NCI-H2107 treated with DMSO at 0.1 percent for 48 hours (cell line): ENCODE measurements around the gene SLC5A1.
"Not testable (repeated sequence)": the region's sequence is repeated elsewhere in the genome, so short reads cannot be mapped to it uniquely, and the experiment has no call there.

Experiments used
- DNase-seq: peaks from one replicate; lab custom pipeline; 2025; ENCODE audit not compliant: unreplicated experiment; lab: John Stamatoyannopoulos, UW

SLC5A1 gene

DNA sequence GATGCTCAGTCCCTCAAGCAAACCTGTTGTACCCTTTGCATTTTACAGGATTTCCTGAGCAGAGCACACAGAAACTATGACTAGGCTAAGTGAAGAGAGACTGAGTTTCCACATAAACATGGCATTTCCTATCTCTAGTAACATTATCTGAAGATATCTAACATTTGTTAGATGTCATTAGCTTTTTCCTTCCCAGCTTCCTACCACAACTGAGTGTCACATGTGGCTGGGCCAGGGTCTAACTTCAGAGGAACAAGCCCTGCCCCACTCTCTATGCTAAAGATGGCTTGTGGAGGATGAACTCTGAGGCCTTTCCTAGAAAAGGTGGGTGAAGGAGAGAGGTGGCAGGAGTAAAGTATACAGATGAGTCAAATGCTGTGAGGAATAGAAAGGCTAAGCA is 99.5 kb downstream of the SLC5A1 start:
- no peak for DNase-seq

DNA sequence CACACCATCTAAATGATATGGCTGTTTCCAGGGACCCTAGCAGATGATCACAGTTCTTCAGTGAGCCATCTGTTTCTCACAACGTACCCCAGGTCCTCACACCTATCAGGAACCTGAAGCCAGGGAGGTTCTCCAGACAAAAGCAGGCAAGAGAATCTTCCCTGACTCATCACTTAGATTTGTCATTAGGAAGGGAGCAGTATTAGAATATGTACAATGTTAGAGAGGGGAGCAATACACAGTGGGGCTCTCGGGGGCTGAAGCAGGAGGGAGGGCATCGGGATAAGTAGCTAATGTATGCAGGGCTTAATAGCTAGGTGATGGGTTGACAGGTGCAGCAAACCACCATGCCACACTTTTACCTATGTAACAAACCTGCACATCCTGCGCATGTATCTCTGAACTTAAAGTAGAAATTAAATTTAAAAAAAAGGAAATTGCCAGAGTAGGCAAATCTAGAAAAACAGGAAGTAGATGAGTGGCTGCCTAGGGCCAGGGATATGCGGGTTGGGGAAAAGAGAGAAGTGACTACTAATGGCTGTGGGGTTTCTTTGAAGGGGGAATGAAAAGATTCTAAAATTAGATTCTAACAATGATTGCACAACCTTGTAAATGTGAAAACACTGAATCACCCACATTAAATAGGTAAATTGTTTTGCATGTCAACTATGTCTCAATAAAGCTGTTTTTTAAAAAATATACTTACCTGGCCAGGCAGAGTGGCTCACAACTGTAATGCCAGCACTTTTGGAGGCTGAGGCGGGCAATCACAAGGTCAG is 101.6 kb downstream of the SLC5A1 start:
- no peak for DNase-seq

GRCh38 chr22:32147128-32147527 is 104.1 kb downstream of the SLC5A1 start:
- DNase-seq: not testable (repeated sequence)

GRCh38 chr22:32148372-32148771 is 105.3 kb downstream of the SLC5A1 start:
- DNase-seq: not testable (repeated sequence)

GRCh38 chr22:32150647-32151046 is 107.6 kb downstream of the SLC5A1 start:
- DNase-seq: not testable (repeated sequence)

- not testable (repeated sequence) for DNase-seq
Observed at GRCh38 chr22:32151641-32152040, 108.6 kb downstream of the SLC5A1 start.

GRCh38 chr22:32154727-32155126 is 111.7 kb downstream of the SLC5A1 start:
- not testable (repeated sequence) for DNase-seq

GRCh38 chr22:32157632-32158031 is 114.6 kb downstream of the SLC5A1 start:
- not testable (repeated sequence) for DNase-seq

- no peak for DNase-seq
Observed at GRCh38 chr22:32158712-32159533, 115.9 kb downstream of the SLC5A1 start, which contains the start of gene C22orf42. TSS of gene C22orf42 (minus strand) at chr22:32159303. CDS start at chr22:32159215, 88 bp downstream.

GRCh38 chr22:32160411-32160810 is 117.3 kb downstream of the SLC5A1 start:
- not testable (repeated sequence) for DNase-seq
